Naive thymus-derived CD8-positive, alpha-beta T cell (primary cell): ENCODE measurements around the gene OASL. TPM values are rescaled to one million over a fixed set of nuclear protein-coding genes. Genes with fewer than 3 reads are reported as not detected.

Experiments used
- ATAC-seq, 2 donors: fragments of 150-1000 bp; cut with Tn5 transposase in 1 of 2; sonication (Bioruptor Pico), chemical (Tn5 transposase) in 1 of 2; 1 replicate in 1 of 2; 2 replicates in 1 of 2; pipeline ENCODE4 v1.10.0; 2021; ENCODE audit warnings: mild to moderate bottlenecking in 2 of 2, moderate library complexity in 2 of 2
- POLR2A ChIA-PET: fragments of 350-600 bp; sonication (Branson Sonifier 250); formaldehyde crosslinking; loops from one replicate; lab custom pipeline; 2021; ENCODE audit warnings: antibody characterized with exemption; lab: Charles Lee
- DNase-seq, 10 donors: peaks; one replicate each; pipeline versions ENCODE4 v3.0.0 to v3.0.0-alpha.2; 2020 to 2022
- H3K27ac Mint-ChIP-seq, 10 donors: one replicate each; pipeline ENCODE4 v1.8.0; 2020 to 2022; ENCODE audit warnings: mild to moderate bottlenecking in 10 of 10, mixed read lengths in 10 of 10, moderate library complexity in 4 of 10, inconsistent platforms in 1 of 10
- H3K27me3 Mint-ChIP-seq, 5 donors: one replicate each; pipeline ENCODE4 v1.8.0; 2021 to 2022; ENCODE audit warnings: mixed read lengths in 5 of 5
- H3K36me3 Mint-ChIP-seq, 3 donors: one replicate each; pipeline ENCODE4 v1.8.0; 2020 to 2022; ENCODE audit warnings: mixed read lengths in 3 of 3, mild to moderate bottlenecking in 2 of 3, inconsistent platforms in 1 of 3
- H3K4me1 Mint-ChIP-seq, 4 donors: one replicate each; pipeline ENCODE4 v1.8.0; 2021 to 2022; ENCODE audit warnings: mixed read lengths in 4 of 4
- H3K4me3 Mint-ChIP-seq, 10 donors: one replicate each; pipeline ENCODE4 v1.8.0; 2020 to 2022; ENCODE audit warnings: mild to moderate bottlenecking in 10 of 10, mixed read lengths in 10 of 10, moderate library complexity in 6 of 10, inconsistent platforms in 1 of 10
- H3K9me3 Mint-ChIP-seq, 9 donors: one replicate each; pipeline ENCODE4 v1.8.0; 2020 to 2022; ENCODE audit warnings: mixed read lengths in 9 of 9, mild to moderate bottlenecking in 3 of 9, inconsistent platforms in 1 of 9, moderate library complexity in 1 of 9
- polyA plus RNA-seq, 3 donors: library from polyadenylated mRNA; unstranded; fragments of 300-500 nt; fragmentation: Illumina TruSeq; gene quantifications; one replicate each; pipeline ENCODE4 v1.2.3, GENCODE V29; 2021
- total RNA-seq, 8 experiments: library from RNA in 2 of 8; stranded (reverse) in 2 of 8; gene quantifications; one replicate each; pipeline ENCODE4 v1.2.3 and lab custom pipeline; 2021 to 2026

Gene OASL
- total and polyA plus RNA-seq, 5 experiments from 2014 or later = 1.6 to 11.2 (median 1.9) TPM

- Mint-ChIP-seq H3K36me3 (peaks cover 0 to 70% (median 21%) of the 10 kb centered on the region in 3 donors), H3K27me3 (no peaks in the 10 kb centered on the region), H3K27ac (peak overlapping the region in 1 of 10 donors; percentile 54), H3K9me3 (no peaks in the 10 kb centered on the region), H3K4me1 (peaks cover 0 to 2% (median 0%) of the 10 kb centered on the region in 4 donors), H3K4me3 (no peak overlapping the region)
- ATAC-seq (no peak), DNase-seq (no peak)
- POLR2A ChIA-PET = no interaction called here
These were observed 34.7 kb downstream of the OASL start for GRCh38 chr12:121004253-121004815.

GRCh38 chr12:121003650-121004049, 35.4 kb downstream of the OASL start:
- DNase-seq (no peak), ATAC-seq (no peak)
- Mint-ChIP-seq H3K4me3 (no peak overlapping the region), H3K27ac (peak overlapping the region in 2 of 10 donors; percentile 2 to 73), H3K9me3 (no peaks in the 10 kb centered on the region), H3K27me3 (no peaks in the 10 kb centered on the region), H3K4me1 (peaks cover 0 to 2% (median 0%) of the 10 kb centered on the region in 4 donors), H3K36me3 (peaks cover 0 to 63% (median 18%) of the 10 kb centered on the region in 3 donors)
- POLR2A ChIA-PET = no interaction called here

DNA sequence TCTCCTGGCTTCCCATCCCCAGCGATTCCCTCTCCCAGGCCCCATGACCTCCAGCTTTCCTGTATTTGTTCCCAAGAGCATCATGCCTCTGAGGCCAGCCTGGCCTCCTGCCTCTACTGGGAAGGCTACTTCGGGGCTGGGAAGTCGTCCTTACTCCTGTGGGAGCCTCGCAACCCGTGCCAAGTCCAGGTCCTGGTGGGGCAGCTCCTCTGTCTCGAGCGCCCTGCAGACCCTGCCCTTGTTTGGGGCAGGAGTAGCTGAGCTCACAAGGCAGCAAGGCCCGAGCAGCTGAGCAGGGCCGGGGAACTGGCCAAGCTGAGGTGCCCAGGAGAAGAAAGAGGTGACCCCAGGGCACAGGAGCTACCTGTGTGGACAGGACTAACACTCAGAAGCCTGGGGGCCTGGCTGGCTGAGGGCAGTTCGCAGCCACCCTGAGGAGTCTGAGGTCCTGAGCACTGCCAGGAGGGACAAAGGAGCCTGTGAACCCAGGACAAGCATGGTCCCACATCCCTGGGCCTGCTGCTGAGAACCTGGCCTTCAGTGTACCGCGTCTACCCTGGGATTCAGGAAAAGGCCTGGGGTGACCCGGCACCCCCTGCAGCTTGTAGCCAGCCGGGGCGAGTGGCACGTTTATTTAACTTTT, 37.1 kb downstream of the OASL start:
- no peaks in the 10 kb centered on the region for H3K9me3 Mint-ChIP-seq
- H3K36me3 Mint-ChIP-seq = peaks cover 0 to 48% (median 14%) of the 10 kb centered on the region in 3 donors
- POLR2A ChIA-PET = no interaction called here
- ATAC-seq (no peak), DNase-seq (no peak)
- no peak overlapping the region for H3K4me3 Mint-ChIP-seq
- peak overlapping the region in 1 of 10 donors; percentile 31 for H3K27ac Mint-ChIP-seq
- peaks cover 0 to 2% (median 0%) of the 10 kb centered on the region in 4 donors for H3K4me1 Mint-ChIP-seq
- H3K27me3 Mint-ChIP-seq = no peaks in the 10 kb centered on the region

DNA sequence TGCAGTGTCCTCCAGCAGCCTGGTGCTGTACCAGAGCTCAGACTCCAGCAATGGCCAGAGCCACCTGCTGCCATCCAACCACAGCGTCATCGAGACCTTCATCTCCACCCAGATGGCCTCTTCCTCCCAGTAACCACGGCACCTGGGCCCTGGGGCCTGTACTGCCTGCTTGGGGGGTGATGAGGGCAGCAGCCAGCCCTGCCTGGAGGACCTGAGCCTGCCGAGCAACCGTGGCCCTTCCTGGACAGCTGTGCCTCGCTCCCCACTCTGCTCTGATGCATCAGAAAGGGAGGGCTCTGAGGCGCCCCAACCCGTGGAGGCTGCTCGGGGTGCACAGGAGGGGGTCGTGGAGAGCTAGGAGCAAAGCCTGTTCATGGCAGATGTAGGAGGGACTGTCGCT, 38.0 kb downstream of the OASL start:
- peaks cover 0 to under 1% (median 0%) of the 10 kb centered on the region in 5 donors for H3K27me3 Mint-ChIP-seq
- ATAC-seq = no peak
- H3K36me3 Mint-ChIP-seq = peaks cover 0 to 40% (median 11%) of the 10 kb centered on the region in 3 donors
- no peak overlapping the region for H3K4me3 Mint-ChIP-seq
- H3K9me3 Mint-ChIP-seq = no peaks in the 10 kb centered on the region
- H3K27ac Mint-ChIP-seq = peak overlapping the region in 1 of 10 donors; percentile 31
- POLR2A ChIA-PET = no interaction called here
- no peak for DNase-seq
- H3K4me1 Mint-ChIP-seq = peaks cover 0 to 2% (median 0%) of the 10 kb centered on the region in 4 donors

GRCh38 chr12:121000530-121000929, 38.5 kb downstream of the OASL start:
- peaks cover 0 to 2% (median 1%) of the 10 kb centered on the region in 4 donors for H3K4me1 Mint-ChIP-seq
- POLR2A ChIA-PET = no interaction called here
- DNase-seq = no peak
- ATAC-seq = no peak
- no peak overlapping the region for H3K4me3 Mint-ChIP-seq
- H3K27ac Mint-ChIP-seq = no peak overlapping the region
- peaks cover 3 to 38% (median 11%) of the 10 kb centered on the region in 3 donors for H3K36me3 Mint-ChIP-seq
- H3K27me3 Mint-ChIP-seq = peaks cover 0 to 6% (median 2%) of the 10 kb centered on the region in 5 donors
- peaks cover 0 to 4% (median 0%) of the 10 kb centered on the region in 9 donors for H3K9me3 Mint-ChIP-seq

DNA sequence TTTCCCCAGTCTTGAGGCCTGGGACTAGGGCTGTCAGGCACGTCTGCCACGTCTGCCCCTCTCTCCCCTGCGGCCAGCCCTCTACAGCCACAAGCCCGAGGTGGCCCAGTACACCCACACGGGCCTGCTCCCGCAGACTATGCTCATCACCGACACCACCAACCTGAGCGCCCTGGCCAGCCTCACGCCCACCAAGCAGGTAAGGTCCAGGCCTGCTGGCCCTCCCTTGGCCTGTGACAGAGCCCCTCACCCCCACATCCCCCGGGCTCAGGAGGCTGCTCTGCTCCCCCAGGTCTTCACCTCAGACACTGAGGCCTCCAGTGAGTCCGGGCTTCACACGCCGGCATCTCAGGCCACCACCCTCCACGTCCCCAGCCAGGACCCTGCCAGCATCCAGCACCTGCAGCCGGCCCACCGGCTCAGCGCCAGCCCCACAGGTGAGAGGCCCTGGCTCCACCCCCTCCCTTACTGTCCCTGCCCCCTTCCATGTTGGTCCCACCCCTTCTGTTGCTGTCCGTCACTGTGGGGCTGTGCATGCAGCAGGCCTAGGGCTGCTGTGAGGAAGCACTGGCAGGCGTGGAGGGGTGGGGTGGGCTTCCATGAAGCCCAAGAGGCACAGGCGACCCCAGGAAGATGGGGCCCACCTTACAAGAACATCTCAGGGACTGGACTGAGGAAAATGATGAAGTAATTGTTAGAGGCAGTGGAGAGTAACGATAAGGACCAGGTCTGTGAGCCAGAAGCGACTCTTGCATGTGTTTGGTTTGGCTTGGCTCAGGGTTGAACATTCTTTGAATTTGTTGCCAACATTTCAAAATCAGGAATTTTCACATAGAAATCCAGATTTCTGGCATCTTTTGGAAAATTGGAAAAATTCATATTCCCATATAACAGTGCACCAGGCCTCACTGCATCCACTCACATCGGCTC, 39.6 kb downstream of the OASL start:
- Mint-ChIP-seq H3K36me3 (peaks cover 4 to 29% (median 11%) of the 10 kb centered on the region in 3 donors), H3K27ac (no peak overlapping the region), H3K4me3 (no peak overlapping the region), H3K4me1 (peaks cover 0 to 12% (median 1%) of the 10 kb centered on the region in 4 donors), H3K9me3 (peaks cover 0 to 11% (median 0%) of the 10 kb centered on the region in 9 donors), H3K27me3 (peaks cover 3 to 17% (median 9%) of the 10 kb centered on the region in 5 donors)
- POLR2A ChIA-PET = interaction anchor here (0.5 kb wide), 1 partner anchor 241 kb away, joined by 4 read pairs; no protein-coding TSS in a partner anchor
- ATAC-seq (no peak), DNase-seq (no peak)

- Mint-ChIP-seq H3K27ac (no peak overlapping the region), H3K9me3 (peaks cover 0 to 11% (median 0%) of the 10 kb centered on the region in 9 donors), H3K36me3 (peaks cover 2 to 19% (median 11%) of the 10 kb centered on the region in 3 donors), H3K4me3 (no peak overlapping the region), H3K27me3 (peaks cover 5 to 23% (median 10%) of the 10 kb centered on the region in 5 donors), H3K4me1 (peaks cover 0 to 13% (median 1%) of the 10 kb centered on the region in 4 donors)
- no peak for ATAC-seq
- no peak for DNase-seq
- POLR2A ChIA-PET = no interaction called here
These were observed 40.6 kb downstream of the OASL start for GRCh38 chr12:120998435-120998834.

DNA sequence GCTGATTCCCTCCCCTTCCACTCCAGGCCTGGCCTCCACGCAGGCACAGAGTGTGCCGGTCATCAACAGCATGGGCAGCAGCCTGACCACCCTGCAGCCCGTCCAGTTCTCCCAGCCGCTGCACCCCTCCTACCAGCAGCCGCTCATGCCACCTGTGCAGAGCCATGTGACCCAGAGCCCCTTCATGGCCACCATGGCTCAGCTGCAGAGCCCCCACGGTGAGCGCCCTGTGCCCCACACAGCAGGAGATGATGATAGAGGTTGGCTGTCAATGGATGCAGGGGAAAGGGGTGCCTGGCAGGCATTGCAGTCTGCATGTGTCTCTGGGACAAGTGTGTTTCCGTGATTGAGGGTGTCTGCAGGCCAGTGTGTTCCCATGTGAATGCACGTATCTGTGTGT, 41.6 kb downstream of the OASL start:
- no peak overlapping the region for H3K4me3 Mint-ChIP-seq
- no peak for DNase-seq
- H3K4me1 Mint-ChIP-seq = peaks cover 0 to 13% (median 1%) of the 10 kb centered on the region in 4 donors
- POLR2A ChIA-PET = interaction anchor here (0.6 kb wide), 1 partner anchor 1510 kb away, joined by 3 read pairs; no protein-coding TSS in a partner anchor
- ATAC-seq = no peak
- peaks cover 2 to 11% (median 10%) of the 10 kb centered on the region in 3 donors for H3K36me3 Mint-ChIP-seq
- H3K27ac Mint-ChIP-seq = peak overlapping the region in 1 of 10 donors; percentile 10
- peaks cover 0 to 11% (median 0%) of the 10 kb centered on the region in 9 donors for H3K9me3 Mint-ChIP-seq
- H3K27me3 Mint-ChIP-seq = peaks cover 7 to 30% (median 10%) of the 10 kb centered on the region in 5 donors

GRCh38 chr12:120996133-120996746, 42.8 kb downstream of the OASL start:
- POLR2A ChIA-PET = no interaction called here
- H3K27ac Mint-ChIP-seq = no peak overlapping the region
- DNase-seq (no peak), ATAC-seq (no peak)
- H3K36me3 Mint-ChIP-seq = peaks cover 0 to 11% (median 4%) of the 10 kb centered on the region in 3 donors
- H3K27me3 Mint-ChIP-seq = peaks cover 7 to 30% (median 10%) of the 10 kb centered on the region in 5 donors
- H3K4me3 Mint-ChIP-seq = no peak overlapping the region
- H3K4me1 Mint-ChIP-seq = peaks cover 0 to 13% (median 1%) of the 10 kb centered on the region in 4 donors
- peaks cover 0 to 11% (median 0%) of the 10 kb centered on the region in 9 donors for H3K9me3 Mint-ChIP-seq

GRCh38 chr12:120994589-120995337, 44.3 kb downstream of the OASL start:
- ATAC-seq (no peak), DNase-seq (no peak)
- Mint-ChIP-seq H3K4me3 (no peak overlapping the region), H3K27me3 (peaks cover 7 to 30% (median 10%) of the 10 kb centered on the region in 5 donors), H3K27ac (no peak overlapping the region), H3K36me3 (peaks cover 0 to 11% (median 4%) of the 10 kb centered on the region in 3 donors), H3K9me3 (peaks cover 0 to 11% (median 0%) of the 10 kb centered on the region in 9 donors), H3K4me1 (peaks cover 0 to 13% (median 0%) of the 10 kb centered on the region in 4 donors)
- POLR2A ChIA-PET = no interaction called here

DNA sequence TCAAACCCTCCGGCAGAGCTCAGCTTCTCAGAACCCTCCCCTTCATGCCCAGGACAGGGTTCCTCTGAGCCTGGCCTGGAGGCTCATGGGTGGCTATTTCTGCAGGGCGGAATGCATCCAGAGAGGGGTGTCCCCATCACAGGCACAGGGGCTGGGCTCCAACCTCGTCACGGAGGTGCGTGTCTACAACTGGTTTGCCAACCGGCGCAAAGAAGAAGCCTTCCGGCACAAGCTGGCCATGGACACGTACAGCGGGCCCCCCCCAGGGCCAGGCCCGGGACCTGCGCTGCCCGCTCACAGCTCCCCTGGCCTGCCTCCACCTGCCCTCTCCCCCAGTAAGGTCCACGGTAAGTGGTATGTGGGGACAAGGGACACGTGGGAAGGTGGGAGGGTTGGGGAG, 45.0 kb downstream of the OASL start:
- H3K9me3 Mint-ChIP-seq = peaks cover 0 to 11% (median 0%) of the 10 kb centered on the region in 9 donors
- no peak overlapping the region for H3K27ac Mint-ChIP-seq
- no peak overlapping the region for H3K4me3 Mint-ChIP-seq
- DNase-seq = no peak
- POLR2A ChIA-PET = no interaction called here
- peaks cover 7 to 30% (median 14%) of the 10 kb centered on the region in 5 donors for H3K27me3 Mint-ChIP-seq
- ATAC-seq = no peak
- peaks cover 0 to 13% (median 0%) of the 10 kb centered on the region in 4 donors for H3K4me1 Mint-ChIP-seq
- H3K36me3 Mint-ChIP-seq = peaks cover 0 to 11% (median 4%) of the 10 kb centered on the region in 3 donors
